Posterior cingulate gyrus (tissue), 11 donors: ENCODE results near the gene EIF3J.
"Not testable (repeated sequence)": the region's sequence is repeated elsewhere in the genome, so short reads cannot be mapped to it uniquely, and the experiment has no call there.

Source experiments
- DNase-seq, 10 donors: peaks; one replicate each; pipeline versions ENCODE4 v3.0.0 to v3.0.0-alpha.2; 2020 to 2021; ENCODE audit warnings: mixed read lengths in 3 of 10
- intact Hi-C: fragments of 100-400 bp; cut with DNase I; formaldehyde crosslinking; loops from one replicate; pipeline ENCODE4 v1.15.1; 2023

Gene EIF3J

GRCh38 chr15:44537735-44538240 lies 841 bp downstream of the EIF3J start:
- no peak for DNase-seq

GRCh38 chr15:44541282-44541958 lies 4.5 kb downstream of the EIF3J start:
- intact Hi-C loops, result no loop called here
- DNase-seq, result no peak

More at GRCh38 chr15:44537735-44538240, 841 bp downstream of the EIF3J start:
- intact Hi-C loops, result no loop called here

GRCh38 chr15:44542596-44542995 lies 5.6 kb downstream of the EIF3J start:
- intact Hi-C loops, result no loop called here
- DNase-seq, result no peak

- DNase-seq, intact Hi-C loops: not testable (repeated sequence)
Measured at GRCh38 chr15:44544745-44545144, 7.8 kb downstream of the EIF3J start.

GRCh38 chr15:44545913-44546802 lies 9.2 kb downstream of the EIF3J start:
- intact Hi-C loops, result no loop called here
- no peak for DNase-seq

- intact Hi-C loops, result not testable (repeated sequence)
- DNase-seq, result peak in 1 of 10 donors; percentile 24
Measured at GRCh38 chr15:44549152-44549551, 12.2 kb downstream of the EIF3J start.

GRCh38 chr15:44550256-44550655 lies 13.3 kb downstream of the EIF3J start:
- no peak for DNase-seq
- intact Hi-C loops, result no loop called here

GRCh38 chr15:44550734-44551133 lies 13.8 kb downstream of the EIF3J start:
- intact Hi-C loops, result no loop called here
- DNase-seq, result no peak

GRCh38 chr15:44554934-44555723 lies 18.2 kb downstream of the EIF3J start:
- DNase-seq, result no peak
- intact Hi-C loops, result no loop called here

- DNase-seq, intact Hi-C loops: not testable (repeated sequence)
Measured at GRCh38 chr15:44560926-44561325, 24.0 kb downstream of the EIF3J start.

- intact Hi-C loops, result no loop called here
- no peak for DNase-seq
Measured at GRCh38 chr15:44565387-44566154, 28.6 kb downstream of the EIF3J start.

- intact Hi-C loops, result no loop called here
- no peak for DNase-seq
Measured at GRCh38 chr15:44566155-44566540, 29.2 kb downstream of the EIF3J start.

GRCh38 chr15:44568338-44568737 lies 31.4 kb downstream of the EIF3J start:
- intact Hi-C loops, result no loop called here

GRCh38 chr15:44569316-44569715 lies 32.4 kb downstream of the EIF3J start:
- intact Hi-C loops, result no loop called here
- no peak for DNase-seq

More at GRCh38 chr15:44568338-44568737, 31.4 kb downstream of the EIF3J start:
- no peak for DNase-seq

- intact Hi-C loops, result no loop called here
- DNase-seq, result no peak
Measured at GRCh38 chr15:44570361-44570760, 33.4 kb downstream of the EIF3J start.

GRCh38 chr15:44573386-44573785 lies 36.4 kb downstream of the EIF3J start:
- DNase-seq, result no peak
- intact Hi-C loops, result no loop called here

GRCh38 chr15:44574734-44575133 lies 37.8 kb downstream of the EIF3J start:
- intact Hi-C loops, result no loop called here
- no peak for DNase-seq

GRCh38 chr15:44580105-44580504 lies 43.2 kb downstream of the EIF3J start:
- intact Hi-C loops, result no loop called here

GRCh38 chr15:44584162-44584749 lies 47.3 kb downstream of the EIF3J start:
- DNase-seq, result peak in 1 of 10 donors; percentile 77

More at GRCh38 chr15:44580105-44580504, 43.2 kb downstream of the EIF3J start:
- DNase-seq, result no peak

More at GRCh38 chr15:44584162-44584749, 47.3 kb downstream of the EIF3J start:
- intact Hi-C loops, result no loop called here
